Activated gamma-delta T cell treated with anti-CD3 and anti-CD28 coated beads, Interleukin-2, amount 50 U/mL, for 16 hours (primary cell): ENCODE data around the gene NAA10.

ENCODE experiments used
- DNase-seq: peaks from one replicate; pipeline ENCODE4 v3.0.0-alpha.2; 2020; ENCODE audit warnings: low read depth

NAA10 gene

DNA sequence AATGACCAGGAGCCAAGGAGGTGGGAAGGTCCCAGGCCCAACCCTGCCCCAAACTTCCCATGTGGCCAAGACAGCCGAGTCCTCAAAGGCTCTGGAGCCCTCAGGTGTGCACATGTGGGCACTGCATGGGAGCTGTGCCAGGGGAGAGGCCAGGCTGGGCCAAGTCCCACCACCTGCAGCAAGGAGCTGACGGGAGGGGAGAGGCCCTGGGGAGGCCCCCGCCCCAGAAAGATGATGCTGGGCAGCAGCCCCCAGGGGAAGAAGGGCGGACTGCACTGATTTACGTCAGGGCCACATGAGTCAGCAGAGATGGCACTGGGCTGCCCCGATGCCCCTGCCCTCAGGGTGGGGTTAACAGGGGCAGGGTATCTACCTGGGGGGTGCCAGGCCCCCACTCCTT is 50.2 kb downstream of the NAA10 start:
- no peak for DNase-seq

DNA sequence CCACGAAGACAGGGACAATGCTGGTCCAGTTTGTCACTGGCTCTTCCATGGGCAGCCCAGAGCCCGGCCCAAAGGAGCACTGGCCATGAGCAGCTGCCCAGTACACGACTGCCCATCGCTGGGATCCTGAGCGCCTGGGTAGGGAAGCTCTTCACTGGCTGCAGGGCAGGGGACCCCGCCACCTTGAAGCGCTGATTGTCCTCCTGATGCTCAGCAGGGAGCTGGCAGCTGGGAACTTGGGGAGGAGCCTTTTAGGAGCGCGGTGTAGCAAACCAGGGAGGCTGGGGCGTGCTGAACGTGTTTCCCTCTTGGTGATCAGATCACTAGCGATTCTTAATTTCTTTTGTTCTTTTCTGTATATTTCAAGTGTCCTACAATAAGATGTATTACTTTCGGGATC is 50.7 kb downstream of the NAA10 start:
- no peak for DNase-seq

DNA sequence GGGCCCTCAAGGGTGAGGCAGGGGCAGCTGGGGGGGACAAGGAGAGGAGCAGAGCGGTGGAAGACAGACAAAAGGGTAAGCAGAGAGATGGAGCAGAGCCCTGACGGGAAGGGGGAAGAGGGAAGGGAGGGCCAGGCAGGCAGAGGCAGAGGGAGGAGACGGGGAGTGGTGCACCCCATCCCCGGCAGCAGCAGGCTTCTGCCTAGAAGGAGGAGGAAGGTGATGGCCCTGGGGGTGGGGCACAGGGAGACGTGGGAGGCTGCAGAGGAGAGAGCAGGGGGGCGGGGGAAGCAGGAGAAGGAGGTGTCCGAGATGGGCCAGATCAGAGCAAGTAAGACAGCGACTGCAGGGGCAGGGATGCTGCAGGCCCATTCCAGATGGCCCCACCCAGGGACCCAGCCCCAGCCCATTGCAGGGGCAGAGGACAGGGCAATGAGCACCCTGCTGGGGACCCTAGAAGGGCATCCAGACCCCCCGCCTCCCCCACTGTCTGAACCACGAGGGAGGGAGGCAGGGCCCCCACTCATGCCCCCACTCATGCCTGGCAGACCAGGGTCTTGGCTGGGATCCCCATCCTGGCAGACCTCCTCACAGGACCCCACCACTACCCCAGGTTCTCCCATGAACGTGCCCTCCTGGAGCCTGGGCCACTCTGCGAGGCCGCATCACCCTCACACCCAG is 51.5 kb downstream of the NAA10 start:
- no peak for DNase-seq

DNA sequence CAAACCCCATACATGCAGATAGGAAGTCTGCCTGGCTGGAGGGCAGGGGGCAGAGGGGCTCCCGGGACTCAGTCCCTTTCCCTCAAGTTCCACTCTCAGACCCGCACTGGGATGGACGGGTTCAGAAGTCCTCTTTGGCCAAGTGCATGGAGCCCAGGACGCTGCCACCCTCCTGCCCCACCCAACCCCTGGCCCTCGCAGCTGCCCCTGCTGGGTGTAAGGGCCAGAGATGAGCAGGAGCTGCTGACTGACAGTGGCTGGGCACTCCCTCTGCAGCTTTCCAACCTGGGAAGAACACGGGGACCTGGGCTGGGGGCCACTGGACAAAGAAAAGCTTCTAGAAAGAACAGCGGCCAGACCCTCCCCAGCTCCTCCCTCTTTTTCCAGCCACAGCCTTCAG is 52.3 kb downstream of the NAA10 start:
- no peak for DNase-seq

DNA sequence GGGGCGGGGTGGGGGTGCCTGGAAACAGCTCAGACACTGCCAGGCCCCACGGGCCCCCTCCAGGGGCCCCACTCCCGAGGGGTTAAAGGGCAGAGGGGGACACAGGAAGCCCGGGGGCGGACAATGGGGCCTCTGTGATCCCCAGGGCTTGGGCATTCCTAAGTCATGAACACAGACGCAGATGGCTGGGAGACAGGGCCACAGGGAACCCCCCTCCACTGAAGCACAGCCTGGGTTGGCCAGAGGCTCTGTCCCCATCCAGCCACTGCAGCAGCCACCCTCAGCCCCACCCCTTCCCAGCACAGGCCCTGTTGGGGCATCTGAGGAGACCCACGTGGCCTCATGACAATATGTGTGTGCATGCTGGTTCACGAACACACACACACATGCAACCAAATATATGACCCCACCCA is 52.7 kb downstream of the NAA10 start:
- DNase-seq, result no peak

DNA sequence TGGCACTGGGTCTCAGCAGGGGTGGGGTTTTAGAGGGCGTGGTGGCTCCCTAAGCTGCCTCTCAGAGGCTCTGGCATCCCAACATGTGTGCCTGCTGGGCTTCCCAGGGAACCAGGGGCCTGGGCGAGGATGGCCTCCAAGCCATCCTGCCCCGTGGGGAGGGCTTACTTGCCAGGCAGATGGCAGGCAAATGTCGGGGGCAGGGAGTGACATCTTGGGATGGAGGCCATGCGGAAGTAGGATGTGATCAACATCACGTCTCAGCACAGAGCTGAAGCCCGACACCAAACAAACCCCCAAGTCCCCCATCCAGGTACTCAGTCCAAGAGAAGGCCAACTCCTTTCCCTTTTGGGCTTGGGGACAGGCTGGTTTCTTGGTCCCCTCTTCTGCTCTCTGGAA is 53.6 kb downstream of the NAA10 start:
- DNase-seq, result no peak

DNA sequence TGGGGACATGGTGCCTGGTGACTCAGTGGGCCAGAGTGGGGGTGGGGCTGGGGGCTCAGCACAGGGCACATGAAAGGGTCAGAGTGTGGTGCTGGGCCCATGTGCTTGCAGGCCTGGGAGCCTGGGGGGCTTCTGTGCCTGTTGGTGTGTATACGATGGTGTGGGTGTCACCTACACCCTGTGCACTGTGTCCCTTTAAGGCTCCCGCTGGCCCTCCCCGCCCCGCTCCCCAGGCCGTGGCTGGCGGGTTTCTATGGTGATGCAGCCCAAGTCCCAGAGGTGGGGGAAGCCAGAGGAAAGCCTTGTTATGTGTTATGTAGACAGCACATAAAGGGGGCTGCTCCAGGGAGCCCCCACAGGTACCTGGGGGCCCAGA is 54.4 kb downstream of the NAA10 start:
- no peak for DNase-seq

DNA sequence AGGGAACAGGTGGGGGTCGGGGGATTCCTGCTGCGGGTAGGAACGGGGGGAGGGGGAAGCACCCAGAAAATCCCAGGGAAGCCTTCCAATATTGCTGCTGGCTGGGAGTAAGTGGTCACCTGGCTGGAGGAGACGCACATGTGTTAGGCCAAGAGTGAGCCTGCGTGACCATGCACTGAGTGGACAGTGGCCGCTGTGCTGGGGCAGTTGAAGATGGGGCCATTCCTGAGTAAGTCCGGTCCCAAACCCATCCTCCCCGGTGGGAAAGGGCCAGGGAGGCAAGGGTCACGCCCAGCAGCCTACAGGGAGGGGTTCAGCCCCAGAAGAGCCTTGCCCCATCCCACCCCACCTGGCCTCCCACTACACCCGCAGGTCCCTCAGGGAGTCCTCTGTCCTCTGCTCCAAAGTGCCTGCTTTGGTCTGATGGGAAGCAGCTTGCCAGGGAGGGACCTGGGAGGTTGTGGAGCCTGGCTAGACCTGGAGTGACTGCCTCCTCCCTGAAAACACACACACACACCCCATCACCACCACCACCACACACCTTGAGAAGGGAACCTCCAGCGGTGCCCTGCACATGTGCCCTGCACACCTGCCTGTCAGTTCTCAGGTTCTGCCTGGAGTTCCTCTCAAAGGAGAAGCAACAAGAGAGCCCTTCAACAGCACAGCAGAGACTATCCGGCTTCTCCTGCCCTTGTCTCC is 54.9 kb downstream of the NAA10 start:
- DNase-seq, result no peak
